Kidney (tissue), 22 donors: ENCODE results near the gene BTLA. TPM values are rescaled to one million over a fixed set of nuclear protein-coding genes. Genes with fewer than 3 reads are reported as not detected.

Experiments
- DNase-seq, 5 donors: peaks; one replicate each; pipeline ENCODE4 v3.0.0-alpha.2; 2013 to 2020
- FAIRE-seq: peaks from 2 replicates; lab custom pipeline; 2012; peaks lifted over from hg19 to GRCh38; lab: Jason Lieb, UNC
- H3K27ac ChIP-seq, 2 donors: one replicate each; pipeline ENCODE4 v1.7.0; 2013; ENCODE audit warnings: low read depth in 2 of 2, low read length in 2 of 2, inconsistent platforms in 1 of 2
- H3K27me3 ChIP-seq: one replicate; pipeline ENCODE4 v1.7.1; 2013; ENCODE audit warnings: low read length, inconsistent platforms; ENCODE audit not compliant: control insufficient read depth, insufficient read depth
- H3K36me3 ChIP-seq, 3 donors: one replicate each; pipeline versions ENCODE4 v1.7.0 to v1.7.1; 2013; ENCODE audit warnings: low read length in 3 of 3, control low read depth in 1 of 3, inconsistent platforms in 1 of 3; ENCODE audit not compliant: insufficient read depth in 3 of 3, control insufficient read depth in 2 of 3
- H3K4me1 ChIP-seq, 3 donors: one replicate each; pipeline versions ENCODE4 v1.7.0 to v1.7.1; 2013; ENCODE audit warnings: low read length in 3 of 3, inconsistent platforms in 1 of 3, low read depth in 1 of 3; ENCODE audit not compliant: control insufficient read depth in 2 of 3, insufficient read depth in 2 of 3
- H3K4me3 ChIP-seq, 3 donors: one replicate each; pipeline versions ENCODE4 v1.7.0 to v1.8.1; 2013; ENCODE audit warnings: low read length in 3 of 3, control low read depth in 1 of 3, inconsistent platforms in 1 of 3
- H3K9ac ChIP-seq, 3 donors: one replicate each; pipeline versions ENCODE4 v1.7.0 to v1.7.1; 2013; ENCODE audit warnings: low read length in 3 of 3, control low read depth in 1 of 3, inconsistent platforms in 1 of 3
- H3K9me3 ChIP-seq, 3 donors: one replicate each; pipeline versions ENCODE4 v1.7.0 to v1.7.1; 2013; ENCODE audit warnings: low read length in 3 of 3, control low read depth in 1 of 3, inconsistent platforms in 1 of 3; ENCODE audit not compliant: control insufficient read depth in 2 of 3, insufficient read depth in 1 of 3
- intact Hi-C: fragments of 100-400 bp; cut with DNase I; formaldehyde crosslinking; loops from one replicate; pipeline ENCODE4 v1.11.1; 2022
- long read RNA-seq, 10 donors: library from polyadenylated mRNA in 1 of 10; unstranded in 1 of 10; transcript quantifications; one replicate each; pipeline ENCODE4 v2.0.0 and lab custom pipeline, GENCODE V29; 2021 to 2026
- polyA plus RNA-seq: library from polyadenylated mRNA; stranded (reverse); fragments of 350-450 nt; fragmentation: Illumina TruSeq; extraction: RNeasy Lipid Tissue Mini Kit (QIAGEN cat#74804); gene quantifications from one replicate; pipeline ENCODE4 v1.2.3, GENCODE V29; 2014; ENCODE audit warnings: low read depth, low replicate concordance; ENCODE audit not compliant: insufficient read depth
- total RNA-seq: library from RNA; stranded (reverse); fragmentation: NEBNext Ultra II Directional; extraction: Animal tissue kit (Norgen Biotek cat#: 25700); gene quantifications from one replicate; pipeline ENCODE4 v1.2.1, GENCODE V29; 2021
- TF ChIP-seq, protein P1 (sequence below): IDR thresholded peaks from 3 replicates; pipeline ENCODE4 v1.5.1; 2012; ENCODE audit warnings: mild to moderate bottlenecking, moderate library complexity, borderline replicate concordance; ENCODE audit not compliant: insufficient read depth; ENCODE audit errors: extremely low read depth
- donor health status: control.
- donor health status: control.
- donor health status: control.
- donor health status: control.
- donor health status: control.
- donor health status: DM: yes; HTN: yes; CAD: no.
- donor health status: Normal renal cell carcinoma (clear cell type).

Gene BTLA, protein sequence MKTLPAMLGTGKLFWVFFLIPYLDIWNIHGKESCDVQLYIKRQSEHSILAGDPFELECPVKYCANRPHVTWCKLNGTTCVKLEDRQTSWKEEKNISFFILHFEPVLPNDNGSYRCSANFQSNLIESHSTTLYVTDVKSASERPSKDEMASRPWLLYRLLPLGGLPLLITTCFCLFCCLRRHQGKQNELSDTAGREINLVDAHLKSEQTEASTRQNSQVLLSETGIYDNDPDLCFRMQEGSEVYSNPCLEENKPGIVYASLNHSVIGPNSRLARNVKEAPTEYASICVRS
- total RNA-seq = 3.2 TPM
- not detected for polyA plus RNA-seq
- long read RNA-seq, donor 1 = 0 reads
- long read RNA-seq, donor 2 = 0 reads
- long read RNA-seq, donor 3 = 0 reads
- long read RNA-seq, donor 4 = 0 reads
- long read RNA-seq, donor 5 = 0 reads
- long read RNA-seq, donor 6, partial matches to known transcripts = 0 of 1 reads
- long read RNA-seq, donor 6, other reads (novel, unspliced or antisense) = 0 of 1 reads
- long read RNA-seq, donor 7, partial matches to known transcripts = 0 of 2 reads
- long read RNA-seq, donor 7, other reads (novel, unspliced or antisense) = 1 of 2 reads
- long read RNA-seq, donor 8 = 0 reads
- long read RNA-seq, donor 9 = 0 reads
- long read RNA-seq, donor 10 = 0 reads

GRCh38 chr3:112498914-112499711 lies at the start of gene BTLA:
BTLA (minus strand) TSS chr3:112499472; CDS start chr3:112499358, 114 bp downstream.
- TF ChIP-seq, protein P1, sequence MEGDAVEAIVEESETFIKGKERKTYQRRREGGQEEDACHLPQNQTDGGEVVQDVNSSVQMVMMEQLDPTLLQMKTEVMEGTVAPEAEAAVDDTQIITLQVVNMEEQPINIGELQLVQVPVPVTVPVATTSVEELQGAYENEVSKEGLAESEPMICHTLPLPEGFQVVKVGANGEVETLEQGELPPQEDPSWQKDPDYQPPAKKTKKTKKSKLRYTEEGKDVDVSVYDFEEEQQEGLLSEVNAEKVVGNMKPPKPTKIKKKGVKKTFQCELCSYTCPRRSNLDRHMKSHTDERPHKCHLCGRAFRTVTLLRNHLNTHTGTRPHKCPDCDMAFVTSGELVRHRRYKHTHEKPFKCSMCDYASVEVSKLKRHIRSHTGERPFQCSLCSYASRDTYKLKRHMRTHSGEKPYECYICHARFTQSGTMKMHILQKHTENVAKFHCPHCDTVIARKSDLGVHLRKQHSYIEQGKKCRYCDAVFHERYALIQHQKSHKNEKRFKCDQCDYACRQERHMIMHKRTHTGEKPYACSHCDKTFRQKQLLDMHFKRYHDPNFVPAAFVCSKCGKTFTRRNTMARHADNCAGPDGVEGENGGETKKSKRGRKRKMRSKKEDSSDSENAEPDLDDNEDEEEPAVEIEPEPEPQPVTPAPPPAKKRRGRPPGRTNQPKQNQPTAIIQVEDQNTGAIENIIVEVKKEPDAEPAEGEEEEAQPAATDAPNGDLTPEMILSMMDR = no peak
- DNase-seq (no peak), FAIRE-seq (no peak)
- H3K36me3 ChIP-seq = no peaks in the 10 kb centered on the region
- H3K4me1 ChIP-seq = no peaks in the 10 kb centered on the region
- no peak within 1 kb of the TSS for H3K27ac ChIP-seq
- H3K27me3 ChIP-seq = no peaks in the 10 kb centered on the region
- H3K9ac ChIP-seq = no peak within 1 kb of the TSS
- intact Hi-C loops = no loop called here
- H3K4me3 ChIP-seq = no peak within 1 kb of the TSS
- H3K9me3 ChIP-seq = no peaks in the 10 kb centered on the region

DNA sequence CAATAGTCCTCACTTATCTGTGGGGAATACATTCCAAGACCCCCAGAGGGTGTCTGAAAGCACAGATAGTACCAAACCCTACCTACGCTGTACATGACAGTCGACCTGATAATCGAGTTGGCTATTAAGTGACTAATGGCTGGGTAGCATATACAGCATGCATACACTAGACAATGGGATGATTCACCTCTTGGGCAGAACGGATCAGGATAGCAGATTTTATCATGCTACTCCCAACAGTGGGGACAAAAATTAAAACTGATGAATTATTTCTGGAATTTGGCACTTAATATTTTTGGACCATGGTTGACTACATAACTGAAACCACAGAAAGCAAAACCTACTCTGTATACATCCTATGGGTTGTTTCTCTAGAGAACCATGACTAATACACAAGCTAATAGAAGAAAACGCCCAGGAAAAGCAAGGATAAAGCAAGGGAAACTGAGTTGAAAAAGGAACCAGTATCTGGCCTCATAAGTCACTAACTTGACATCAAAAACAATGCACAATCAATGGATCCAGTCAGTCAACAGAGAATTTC lies 47.0 kb upstream of the BTLA start:
- intact Hi-C loops = no loop called here
- TF ChIP-seq, protein P1 = no peak
- Histone ChIP-seq H3K9ac (no peak overlapping the region), H3K4me1 (peaks cover 0 to 4% (median 0%) of the 10 kb centered on the region in 3 donors), H3K4me3 (no peak overlapping the region), H3K27ac (no peak overlapping the region), H3K9me3 (no peaks in the 10 kb centered on the region), H3K36me3 (peaks cover 0 to 9% (median 5%) of the 10 kb centered on the region in 3 donors), H3K27me3 (no peaks in the 10 kb centered on the region)
- FAIRE-seq (no peak), DNase-seq (no peak)

DNA sequence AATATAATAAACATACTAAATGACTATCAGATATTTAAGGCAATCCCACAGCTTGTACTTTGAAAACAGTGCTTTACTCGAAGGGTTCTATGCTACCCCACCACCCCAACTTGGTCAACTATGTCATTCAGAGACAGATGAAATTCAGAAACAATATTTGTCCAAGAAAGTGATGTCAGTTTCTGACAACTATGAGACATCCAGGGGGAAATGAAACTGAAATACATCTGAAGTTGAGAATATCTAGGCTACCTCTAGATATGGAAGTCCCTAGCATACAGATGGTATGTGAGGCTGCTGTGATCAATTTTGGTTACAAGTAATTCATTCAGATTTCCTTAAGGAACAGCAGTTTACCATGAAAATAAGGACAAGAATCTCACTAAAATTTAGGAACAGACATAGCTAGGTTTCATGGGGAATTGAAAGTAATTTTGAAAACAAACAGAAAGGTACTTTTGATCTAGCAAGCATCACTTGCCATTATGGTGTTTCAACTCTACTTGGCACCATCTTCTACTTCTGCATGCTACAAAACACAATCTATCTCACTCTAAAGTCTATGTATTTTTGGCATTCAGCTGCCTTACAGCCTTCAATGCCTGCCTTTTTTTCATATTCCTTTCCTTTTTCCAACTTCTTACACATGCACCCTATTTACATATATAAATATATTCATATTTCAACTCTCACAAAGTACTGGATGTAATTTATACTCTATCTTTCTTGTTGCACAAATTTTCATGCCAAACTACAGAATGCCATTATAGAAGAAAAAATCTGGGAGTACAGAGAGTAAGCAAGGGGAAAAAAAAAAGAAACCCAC lies 40.8 kb upstream of the BTLA start:
- Histone ChIP-seq H3K27ac (no peak overlapping the region), H3K4me1 (no peaks in the 10 kb centered on the region), H3K4me3 (no peak overlapping the region), H3K27me3 (no peaks in the 10 kb centered on the region), H3K9ac (no peak overlapping the region), H3K36me3 (peaks cover 0 to 4% (median 2%) of the 10 kb centered on the region in 3 donors), H3K9me3 (no peaks in the 10 kb centered on the region)
- intact Hi-C loops = no loop called here
- FAIRE-seq (no peak), DNase-seq (no peak)
- TF ChIP-seq, protein P1 = no peak
